SKM-1 treated with dmso at 0.1 percent for 144 hours (cell line): Measurements from ENCODE around the gene PPM1M.

ENCODE experiments used
- DNase-seq: peaks from one replicate; lab custom pipeline; 2025; ENCODE audit not compliant: unreplicated experiment; lab: John Stamatoyannopoulos, UW

The PPM1M gene

DNA sequence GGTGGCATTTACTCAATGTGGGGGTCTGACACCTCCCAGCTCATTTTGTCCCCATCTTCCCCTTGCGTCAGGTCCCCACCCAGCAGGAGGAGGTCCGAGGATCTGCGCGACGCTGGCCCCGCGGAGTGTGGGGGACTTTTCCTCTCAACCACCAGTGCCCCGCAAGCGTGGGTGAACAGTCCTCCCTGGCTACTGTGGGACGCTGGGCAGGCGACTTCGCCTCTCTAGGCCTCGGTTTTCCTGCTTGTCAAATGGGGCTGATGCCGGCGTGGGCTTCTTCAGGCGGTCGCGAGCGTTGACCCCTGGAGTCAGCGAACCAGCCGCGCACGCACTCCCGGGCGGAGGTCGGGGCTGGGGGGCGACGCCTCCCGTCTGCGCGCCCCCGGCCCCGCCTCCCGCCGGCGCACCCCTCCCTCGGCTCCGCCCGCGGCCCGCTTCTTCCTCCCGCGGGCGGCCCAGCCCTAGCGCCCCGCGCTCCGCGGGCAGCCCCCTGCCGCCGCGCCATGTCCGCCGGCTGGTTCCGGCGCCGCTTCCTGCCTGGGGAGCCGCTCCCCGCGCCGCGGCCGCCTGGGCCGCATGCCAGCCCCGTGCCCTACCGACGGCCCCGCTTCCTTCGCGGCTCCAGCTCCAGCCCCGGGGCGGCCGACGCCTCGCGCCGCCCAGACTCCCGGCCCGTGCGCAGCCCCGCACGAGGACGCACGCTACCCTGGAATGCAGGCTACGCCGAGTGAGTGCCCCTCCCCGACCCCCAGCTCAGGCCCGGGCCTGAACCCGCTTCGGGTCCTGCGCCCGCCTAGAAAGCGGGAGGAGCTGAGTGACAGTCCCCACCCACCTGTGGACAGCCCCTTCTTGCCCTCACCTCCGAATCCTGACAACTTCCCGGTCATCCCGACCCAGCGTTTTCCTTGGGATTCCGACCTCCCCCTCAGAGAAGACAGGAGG is at the start of gene PPM1M:
Gene PPM1M (plus strand): TSS at position 438 of the 942 bp plus-strand sequence. CDS start 66 bp downstream, at position 504.
- no peak for DNase-seq

DNA sequence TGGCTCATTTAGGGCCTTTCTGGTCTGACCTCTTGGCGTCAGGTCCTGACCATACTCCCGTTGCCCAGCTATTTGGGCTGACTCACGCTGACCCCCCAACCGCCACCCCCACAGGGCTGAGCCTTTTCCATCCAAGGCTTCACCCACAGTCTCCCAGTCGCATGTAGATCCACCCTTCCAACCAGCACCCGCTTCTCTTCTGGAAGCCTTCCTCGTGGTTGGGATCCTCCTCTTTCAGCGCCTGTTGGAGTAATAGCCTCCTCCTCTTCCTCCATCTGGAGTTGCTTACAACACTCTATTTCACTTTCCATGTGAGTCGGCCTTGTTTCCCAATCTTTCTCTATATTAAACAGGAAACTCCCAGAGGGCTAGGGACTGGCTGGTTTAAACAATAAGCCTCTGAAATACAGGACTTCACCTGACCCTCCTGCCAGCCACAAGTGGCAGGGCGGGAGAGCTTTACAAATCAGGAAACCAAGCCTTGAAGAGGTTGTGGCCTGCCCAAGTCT is 49.7 kb upstream of the PPM1M start:
- peak; percentile 80 for DNase-seq

GRCh38 chr3:52196977-52197376 is 48.6 kb upstream of the PPM1M start:
- DNase-seq: no peak

GRCh38 chr3:52197499-52197841 is 48.1 kb upstream of the PPM1M start:
- DNase-seq: no peak

- DNase-seq: peak; percentile 91
Observed at GRCh38 chr3:52197842-52198625, 47.5 kb upstream of the PPM1M start, which contains the start of gene ALAS1. Gene ALAS1, plus strand, starts transcription at chr3:52198160. Its CDS starts 1,082 bp downstream, at chr3:52199242.

DNA sequence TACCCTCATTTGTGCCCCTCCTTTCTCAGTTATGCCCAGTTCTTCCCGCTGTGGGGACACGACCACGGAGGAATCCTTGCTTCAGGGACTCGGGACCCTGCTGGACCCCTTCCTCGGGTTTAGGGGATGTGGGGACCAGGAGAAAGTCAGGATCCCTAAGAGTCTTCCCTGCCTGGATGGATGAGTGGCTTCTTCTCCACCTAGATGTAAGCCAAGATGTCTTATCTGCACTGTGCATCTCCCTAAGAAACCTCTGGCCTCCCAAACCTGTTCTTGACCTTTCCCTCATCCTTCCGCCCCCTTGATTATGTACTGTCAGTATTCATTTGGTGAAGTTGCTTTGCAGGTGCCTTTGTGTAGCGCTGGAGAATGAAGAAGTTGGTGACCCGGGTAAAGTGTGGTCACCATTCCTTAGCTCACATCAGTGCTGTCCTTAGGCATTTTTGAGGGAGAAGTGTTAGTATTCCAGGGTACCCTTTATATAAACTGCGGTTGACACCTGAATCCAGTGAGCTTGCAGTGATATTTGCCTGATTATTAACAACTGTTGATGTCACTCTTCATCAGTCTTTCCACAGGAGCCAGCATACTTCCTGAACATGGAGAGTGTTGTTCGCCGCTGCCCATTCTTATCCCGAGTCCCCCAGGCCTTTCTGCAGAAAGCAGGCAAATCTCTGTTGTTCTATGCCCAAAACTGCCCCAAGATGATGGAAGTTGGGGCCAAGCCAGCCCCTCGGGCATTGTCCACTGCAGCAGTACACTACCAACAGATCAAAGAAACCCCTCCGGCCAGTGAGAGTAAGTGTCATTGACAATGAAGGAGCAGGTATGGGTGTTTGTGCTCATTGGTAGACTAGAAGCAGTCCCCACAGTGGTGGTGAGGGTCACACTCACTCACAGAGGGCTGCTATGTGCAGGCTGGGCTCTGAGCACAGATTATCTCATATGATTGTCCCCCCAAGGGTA is 46.6 kb upstream of the PPM1M start:
- DNase-seq: no peak

DNA sequence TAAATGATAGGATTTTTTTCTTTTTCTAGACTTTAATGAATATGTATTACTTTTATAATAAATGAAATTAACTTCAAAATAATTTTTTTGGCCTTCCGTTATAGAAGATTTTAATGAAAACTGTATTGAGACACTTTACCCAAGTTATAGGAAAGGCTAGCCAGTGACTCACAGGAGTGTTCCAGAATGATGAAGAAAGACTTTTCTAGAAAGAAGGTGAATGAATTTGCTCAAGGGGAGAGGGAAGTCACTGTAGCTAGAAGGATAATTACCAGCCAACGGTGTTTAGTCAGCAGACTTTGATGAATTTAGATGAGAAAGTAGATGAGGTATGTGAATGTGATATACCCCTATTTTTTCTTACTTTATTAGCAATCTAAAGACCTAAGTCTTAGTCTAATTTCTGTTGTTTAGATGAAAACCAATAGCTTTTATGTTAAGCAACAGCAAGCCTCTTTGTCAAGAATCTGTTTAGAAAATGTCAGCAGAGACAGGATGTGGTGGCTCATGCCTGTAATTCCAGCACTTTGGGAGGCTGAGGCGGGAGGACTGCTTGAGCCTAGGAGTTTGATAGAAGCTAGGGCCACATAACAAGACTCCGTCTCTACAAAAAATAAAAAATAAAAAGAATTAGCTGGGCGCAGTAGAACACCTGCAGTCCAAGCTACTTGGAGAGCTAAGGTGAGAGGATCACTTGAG is 44.4 kb upstream of the PPM1M start:
- peak; percentile 39 for DNase-seq

DNA sequence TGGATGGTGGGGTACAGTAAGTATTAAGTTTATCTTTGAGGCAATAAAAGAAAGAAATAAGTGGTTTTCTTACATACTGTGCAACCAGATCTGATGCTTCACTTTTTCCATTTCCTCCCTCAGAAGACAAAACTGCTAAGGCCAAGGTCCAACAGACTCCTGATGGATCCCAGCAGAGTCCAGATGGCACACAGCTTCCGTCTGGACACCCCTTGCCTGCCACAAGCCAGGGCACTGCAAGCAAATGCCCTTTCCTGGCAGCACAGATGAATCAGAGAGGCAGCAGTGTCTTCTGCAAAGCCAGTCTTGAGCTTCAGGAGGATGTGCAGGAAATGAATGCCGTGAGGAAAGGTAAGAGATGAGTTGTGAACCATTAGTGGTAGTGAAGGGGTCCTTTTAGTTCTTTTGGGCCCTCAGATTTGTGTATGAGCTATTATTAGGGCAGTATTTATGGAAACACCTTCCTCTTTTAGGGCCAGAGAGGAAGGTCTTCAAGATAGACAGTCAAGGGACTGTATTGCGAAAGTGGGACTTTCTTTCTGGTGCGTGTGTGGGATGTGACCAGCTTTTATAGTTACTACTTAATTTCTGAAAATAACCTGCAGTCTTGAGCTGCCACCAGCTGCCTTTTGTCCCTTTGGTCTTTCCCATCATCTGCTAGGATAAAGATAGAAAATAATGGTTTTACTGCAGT is 43.0 kb upstream of the PPM1M start:
- peak; percentile 86 for DNase-seq

- no peak for DNase-seq
Observed at GRCh38 chr3:52203701-52204100, 41.9 kb upstream of the PPM1M start.

DNA sequence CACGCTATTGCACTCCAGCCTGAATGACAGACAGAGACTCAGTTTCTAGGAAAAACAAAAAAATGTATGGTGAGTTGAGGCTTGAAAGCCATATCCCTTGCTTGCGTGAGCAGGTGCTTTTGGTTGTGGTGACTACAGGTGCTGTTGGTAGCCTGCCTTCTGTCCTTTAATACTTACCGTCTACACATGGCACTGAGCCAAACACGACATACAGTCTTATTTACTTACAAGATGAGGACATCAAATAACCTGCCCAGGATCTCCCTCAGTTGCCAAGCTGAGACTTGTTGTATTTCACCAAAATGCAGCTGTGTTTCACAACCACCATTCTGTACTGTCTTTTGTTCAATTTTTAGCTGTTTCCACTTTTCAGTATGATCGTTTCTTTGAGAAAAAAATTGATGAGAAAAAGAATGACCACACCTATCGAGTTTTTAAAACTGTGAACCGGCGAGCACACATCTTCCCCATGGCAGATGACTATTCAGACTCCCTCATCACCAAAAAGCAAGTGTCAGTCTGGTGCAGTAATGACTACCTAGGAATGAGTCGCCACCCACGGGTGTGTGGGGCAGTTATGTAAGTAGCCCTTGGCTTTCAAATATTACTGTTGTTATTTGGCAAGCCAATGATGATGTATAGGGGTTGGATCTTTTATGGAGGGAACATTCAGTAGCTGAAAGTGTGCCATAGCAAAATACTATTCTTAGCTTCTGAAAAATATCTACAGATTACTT is 41.1 kb upstream of the PPM1M start:
- DNase-seq: no peak

DNA sequence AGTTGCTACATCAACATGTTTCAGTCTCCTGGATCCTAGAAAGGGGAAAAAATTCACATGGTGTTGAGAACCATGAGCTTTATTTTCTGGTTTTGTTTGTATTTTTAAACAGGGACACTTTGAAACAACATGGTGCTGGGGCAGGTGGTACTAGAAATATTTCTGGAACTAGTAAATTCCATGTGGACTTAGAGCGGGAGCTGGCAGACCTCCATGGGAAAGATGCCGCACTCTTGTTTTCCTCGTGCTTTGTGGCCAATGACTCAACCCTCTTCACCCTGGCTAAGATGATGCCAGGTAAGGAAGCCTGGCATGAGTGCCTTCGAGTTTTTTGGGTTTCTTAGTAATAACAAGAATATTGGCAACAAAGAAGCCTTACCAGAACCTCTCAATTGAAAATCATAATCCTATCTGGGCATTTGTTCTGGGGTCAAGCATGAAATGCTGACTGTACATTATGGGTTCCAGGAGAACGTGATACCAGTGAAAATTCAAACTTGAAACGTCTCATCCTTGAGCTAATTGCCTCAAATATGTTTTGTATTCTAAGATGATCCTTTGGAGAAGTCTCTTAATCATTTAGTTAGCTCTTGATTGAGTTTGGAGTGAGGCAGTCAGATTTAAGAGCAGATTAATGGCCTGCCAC is 39.7 kb upstream of the PPM1M start:
- DNase-seq: no peak

GRCh38 chr3:52208556-52208955 is 37.0 kb upstream of the PPM1M start:
- no peak for DNase-seq

- no peak for DNase-seq
Observed at GRCh38 chr3:52210037-52210436, 35.5 kb upstream of the PPM1M start.

- peak; percentile 83 for DNase-seq
Observed at GRCh38 chr3:52210550-52211046, 35.0 kb upstream of the PPM1M start.

DNA sequence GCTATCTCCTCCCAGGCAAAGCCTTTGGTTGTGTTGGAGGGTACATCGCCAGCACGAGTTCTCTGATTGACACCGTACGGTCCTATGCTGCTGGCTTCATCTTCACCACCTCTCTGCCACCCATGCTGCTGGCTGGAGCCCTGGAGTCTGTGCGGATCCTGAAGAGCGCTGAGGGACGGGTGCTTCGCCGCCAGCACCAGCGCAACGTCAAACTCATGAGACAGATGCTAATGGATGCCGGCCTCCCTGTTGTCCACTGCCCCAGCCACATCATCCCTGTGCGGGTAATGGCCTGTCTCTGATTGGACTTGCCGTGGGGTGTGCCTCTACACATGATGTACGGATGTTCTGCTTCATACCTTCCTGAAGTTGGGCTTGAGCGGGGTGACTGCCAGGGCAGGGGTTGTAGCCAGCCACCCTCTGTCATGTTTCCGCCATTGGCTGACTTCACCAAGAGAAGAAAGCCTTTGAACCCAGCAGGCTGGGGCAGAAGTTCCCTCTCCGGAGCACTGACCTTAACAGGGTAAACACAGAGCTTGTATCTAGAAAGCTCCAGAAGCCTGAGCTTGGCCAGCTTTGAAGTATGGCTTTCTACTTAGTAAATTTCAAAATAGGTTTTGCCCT is 34.2 kb upstream of the PPM1M start:
- no peak for DNase-seq

DNA sequence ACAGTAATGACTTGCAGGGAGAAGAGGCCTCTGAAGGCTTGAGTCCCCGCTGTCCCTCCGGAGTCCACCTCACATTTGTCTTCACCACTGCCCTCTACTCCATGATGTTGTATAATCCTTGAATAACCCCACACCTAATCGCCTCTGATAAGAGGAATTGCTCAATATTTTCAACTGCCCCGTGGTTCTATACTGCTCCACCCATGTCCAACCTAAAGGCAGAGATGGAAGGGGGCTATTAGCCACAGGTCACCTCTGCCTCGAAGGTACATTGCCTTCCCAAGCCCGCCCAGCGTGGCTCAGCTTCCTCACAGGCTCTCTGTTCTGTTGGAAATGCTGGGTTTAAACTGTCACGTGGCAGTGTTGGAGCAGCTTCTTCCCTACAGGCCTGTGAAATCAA is 32.6 kb upstream of the PPM1M start:
- DNase-seq: no peak

- no peak for DNase-seq
Observed at GRCh38 chr3:52213901-52214300, 31.7 kb upstream of the PPM1M start.

GRCh38 chr3:52215351-52215750 is 30.2 kb upstream of the PPM1M start:
- no peak for DNase-seq
